ENCODE measurements around the gene MECP2. TPM values are rescaled to one million over a fixed set of nuclear protein-coding genes. Genes with fewer than 3 reads are reported as not detected.
A peak's percentile ranks its signal among the peaks of the same experiment; 100 is the strongest.

MECP2 gene
- total and polyA plus RNA-seq, 10 of the 15 experiments (the other 5 are each of a cell fraction or from before 2014, with no cell fraction given): 1.3 to 32.7 (median 13.7) TPM

GRCh38 chrX:154094833-154095232 lies 2.7 kb downstream of the MECP2 start:
- ChIA-PET RAD21 (ENCODE audit: unreplicated experiment) (interaction anchor here (0.9 kb wide), 1 partner anchor 170 kb away, joined by 3 read pairs; no protein-coding TSS in a partner anchor), POLR2A (interaction anchor here (1.3 kb wide), 1 partner anchor 13 kb away, joined by 6 read pairs; no protein-coding TSS in a partner anchor), SMC1A (ENCODE audit: uncharacterized antibody, unreplicated experiment) (interaction anchor here (1.2 kb wide), 2 partner anchors 13 to 73 kb away, joined by 3 to 5 read pairs; no protein-coding TSS in a partner anchor), CTCF (interaction anchor here (1.1 kb wide), 1 partner anchor 82 kb away, joined by 3 read pairs; no protein-coding TSS in a partner anchor)
- WGBS (ENCODE audit: insufficient coverage, insufficient replicate concordance, low lambda C conversion rate, missing lambda C conversion rate): 60% methylated on average over 6 of the region's 6 CpGs
- Histone ChIP-seq H3K4me1 (ENCODE audit: control insufficient read depth, insufficient read depth, low read length) (no peaks in the 10 kb centered on the region; the same call in 1 of the 2 replicates), H4K20me1 (ENCODE audit: control insufficient read depth, insufficient read depth) (no peaks in the 10 kb centered on the region; the same call in 1 of the 2 replicates), H3K4me3 (0 out of 2 replicates have a peak overlapping the region, but pooled peaks have one; percentile 73), H3K79me2 (ENCODE audit: control insufficient read depth, insufficient read depth, low read length) (peaks cover 58% of the 10 kb centered on the region), H3K4me2 (ENCODE audit: control insufficient read depth, insufficient read depth) (peak overlapping the region; percentile 81), H3K27me3 (replicated peaks in 1 of 2; ENCODE audit: control insufficient read depth in 2 of 2, insufficient read depth in 2 of 2, low read length in 1 of 2) (no peaks in the 10 kb centered on the region), H3K27ac (ENCODE audit: control insufficient read depth, insufficient read depth) (no peak overlapping the region), H2AFZ (ENCODE audit: control insufficient read depth, low read depth, low read length) (no peak overlapping the region), H3K9me3 (replicated peaks; ENCODE audit: control insufficient read depth, insufficient read depth, low read length) (no peaks in the 10 kb centered on the region), H3K36me3 (ENCODE audit: control insufficient read depth in 2 of 2, insufficient read depth in 2 of 2, low read length in 1 of 2) (no peaks in the 10 kb centered on the region), H3K9ac (ENCODE audit: control insufficient read depth, insufficient read depth, low read length) (peak overlapping the region; percentile 16; the same call in 1 of the 2 replicates)
- in situ Hi-C loops (cut with MboI): no loop called here
- no peak for ATAC-seq
- BruUV-seq (replicated peaks): no TSS peak
- intact Hi-C loops (cut with micrococcal nuclease; ENCODE audit: unreplicated experiment): loop anchor here (5.0 kb wide), 1 partner anchor 123 kb away; the partner anchor contains the start of genes HCFC1 and TMEM187
- no peak for FAIRE-seq
- no peak for DNase-seq (ENCODE audit: low read depth, low spot score)
- TF ChIP-seq USF2 (IDR thresholded peaks at IDR 0.05; ENCODE audit: borderline replicate concordance, low read depth, low read length): no peak
- no peak for TF ChIP-seq MEF2B (IDR thresholded peaks at IDR 0.05; ENCODE audit: partially characterized antibody, poor library complexity, severe bottlenecking)
- no peak for TF ChIP-seq ZNF274 (IDR thresholded peaks at IDR 0.05; ENCODE audit: insufficient read depth, insufficient read length)
- TF ChIP-seq SMARCA5 (IDR thresholded peaks at IDR 0.05): no peak
- TF ChIP-seq CEBPZ (IDR thresholded peaks at IDR 0.05; ENCODE audit: low read depth, low read length): no peak
- TF ChIP-seq PAX8 (IDR thresholded peaks at IDR 0.05): no peak
- TF ChIP-seq MTA3 (IDR thresholded peaks at IDR 0.05; ENCODE audit: borderline replicate concordance, low read length): no peak
- TF ChIP-seq SIX5 (IDR thresholded peaks at IDR 0.05; ENCODE audit: low read depth, low read length, severe bottlenecking): no peak

Measured in GM12878 (cell line).